Measurements from ENCODE around the gene MC5R.
"Not testable (repeated sequence)": the region's sequence is repeated elsewhere in the genome, so short reads cannot be mapped to it uniquely, and the experiment has no call there.

The MC5R gene

DNA sequence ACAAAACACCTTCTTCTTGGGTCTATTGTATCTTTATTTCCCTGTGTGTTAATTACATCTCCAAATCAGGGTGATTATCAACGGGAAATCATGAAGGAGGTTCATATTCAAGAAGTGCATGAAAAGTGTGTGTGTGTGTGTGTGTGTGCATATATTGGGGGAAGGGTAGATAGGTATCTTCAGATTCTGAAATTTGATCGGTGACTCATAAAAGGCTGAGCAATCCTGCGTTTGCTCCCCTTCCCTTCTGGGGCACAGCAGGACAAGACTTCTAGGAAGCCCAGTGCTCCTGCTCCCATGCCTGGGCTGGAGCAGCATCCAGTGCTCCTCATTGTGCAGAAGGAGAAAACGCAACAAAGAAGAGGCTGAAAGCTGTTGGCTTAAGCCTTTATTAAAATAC is 25.8 kb downstream of the MC5R start:
- DNase-seq (ENCODE audit: low read depth in 2 of 2) = no peak

DNA sequence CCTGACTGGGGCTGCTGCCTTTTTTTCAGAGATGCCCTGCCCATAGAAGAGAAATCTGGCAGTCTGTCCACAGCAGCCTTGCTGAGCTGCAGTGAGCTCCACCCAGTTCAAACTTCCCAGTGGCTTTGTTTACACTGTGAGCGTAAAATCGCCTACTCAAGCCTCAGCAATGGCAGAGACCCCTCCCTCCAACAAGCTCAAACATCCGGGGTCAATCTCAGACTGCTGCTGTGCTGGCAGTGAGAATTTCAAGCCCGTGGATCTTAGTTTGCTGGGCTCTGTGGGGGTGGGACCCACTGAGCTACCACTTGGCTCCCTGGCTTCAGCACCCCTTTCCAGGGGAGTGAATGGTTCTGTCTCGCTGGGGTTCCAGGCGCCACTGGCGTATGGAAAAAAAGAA is 38.9 kb downstream of the MC5R start:
- not testable (repeated sequence) for DNase-seq (ENCODE audit: low read depth in 2 of 2)

DNA sequence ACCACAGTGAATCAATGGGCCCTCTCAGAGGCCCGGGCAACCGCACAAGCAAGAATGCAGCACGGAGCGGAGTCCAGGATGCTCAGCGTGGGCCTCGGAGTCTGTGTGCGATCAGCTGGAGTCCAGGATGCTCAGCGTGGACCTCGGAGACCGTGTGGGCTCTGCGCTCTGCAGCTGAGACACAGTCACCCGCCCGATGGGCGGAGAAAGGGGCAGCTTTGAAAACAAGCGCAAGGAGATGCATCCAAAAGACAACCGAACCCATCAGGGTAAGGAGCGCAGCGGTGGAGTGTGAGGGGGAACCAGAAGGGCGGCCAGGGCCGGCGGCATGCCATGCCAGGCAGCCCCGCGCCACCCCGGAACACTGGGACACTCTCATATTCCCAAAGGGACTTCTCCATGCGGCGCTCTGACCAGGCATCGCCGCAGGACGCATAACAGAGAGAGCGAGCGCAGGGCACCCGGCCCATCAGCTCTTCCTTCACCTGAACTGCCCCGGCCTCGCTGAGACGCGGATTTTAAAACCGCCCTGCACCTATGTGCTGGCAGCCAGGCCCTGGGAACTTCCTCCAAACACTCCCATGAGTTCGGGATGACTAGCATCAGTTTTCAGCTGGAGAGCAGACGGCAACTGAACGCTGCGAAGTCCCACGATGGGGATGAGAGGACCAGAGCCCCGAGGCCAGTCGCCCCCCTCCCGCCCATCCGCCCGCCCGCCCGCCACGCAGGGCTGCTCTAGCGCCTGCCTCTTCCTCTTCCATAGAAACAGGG is 44.7 kb downstream of the MC5R start:
- DNase-seq (ENCODE audit: low read depth in 2 of 2) = no peak

DNA sequence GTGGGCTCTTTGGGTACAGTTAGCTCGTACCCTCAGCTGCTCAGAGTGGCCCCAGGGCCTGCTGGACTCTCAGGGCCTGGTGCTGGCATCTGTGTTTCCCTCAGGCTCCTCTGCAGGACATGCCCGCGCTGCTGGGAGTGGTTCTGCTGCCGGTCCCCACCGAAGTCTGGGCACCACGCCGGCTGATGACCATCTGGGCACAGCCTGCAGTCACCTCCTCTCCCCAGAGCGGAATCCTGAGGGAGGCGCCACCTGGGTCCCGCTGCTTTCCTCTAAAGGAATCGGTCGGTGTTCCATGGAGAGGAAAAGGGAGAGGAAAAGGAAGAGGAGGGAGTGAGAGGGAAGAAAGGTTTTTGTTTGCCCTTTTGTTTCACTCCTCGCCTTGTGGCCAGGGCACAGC is 47.8 kb downstream of the MC5R start:
- no peak for DNase-seq (ENCODE audit: low read depth in 2 of 2)

DNA sequence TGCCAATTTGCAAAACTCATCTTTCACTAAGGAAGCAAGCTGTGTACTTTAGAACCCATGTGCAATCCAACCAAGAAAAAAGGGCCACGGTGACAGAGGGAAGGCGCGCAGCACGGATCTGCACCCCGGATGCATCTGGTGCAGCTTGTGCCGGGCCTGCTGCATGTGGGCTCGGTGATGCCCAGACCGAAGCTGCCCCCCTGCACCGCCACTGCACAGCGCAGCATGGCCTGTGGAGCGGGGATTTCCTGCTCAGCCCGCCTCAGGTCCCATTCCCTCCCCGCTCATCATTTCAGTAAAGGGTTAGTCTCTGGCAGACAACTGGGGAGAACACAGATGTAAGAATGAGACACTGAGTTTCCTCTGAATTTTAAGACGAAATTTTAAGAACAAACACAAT is 48.4 kb downstream of the MC5R start:
- no peak for DNase-seq (ENCODE audit: low read depth in 2 of 2)

DNA sequence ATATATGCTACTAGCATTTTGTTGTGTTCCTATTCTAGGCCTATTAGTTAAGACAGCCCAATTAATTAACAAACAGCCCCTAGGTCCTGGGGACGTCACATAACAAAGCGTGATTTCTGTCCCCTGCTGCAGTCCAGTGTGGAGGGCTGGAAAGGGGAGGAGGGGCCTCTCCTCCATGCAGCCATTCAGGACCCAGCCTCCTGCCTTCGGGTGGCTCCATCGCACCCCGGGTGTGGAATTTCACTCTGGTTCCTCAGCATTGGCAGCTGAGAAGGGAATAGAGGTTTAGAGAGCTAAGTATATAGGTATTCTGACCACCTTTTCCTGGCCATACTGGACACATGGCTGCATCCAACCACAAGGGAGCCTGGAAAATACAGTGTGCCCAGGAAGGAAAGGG is 49.0 kb downstream of the MC5R start:
- no peak for DNase-seq (ENCODE audit: low read depth in 2 of 2)

DNA sequence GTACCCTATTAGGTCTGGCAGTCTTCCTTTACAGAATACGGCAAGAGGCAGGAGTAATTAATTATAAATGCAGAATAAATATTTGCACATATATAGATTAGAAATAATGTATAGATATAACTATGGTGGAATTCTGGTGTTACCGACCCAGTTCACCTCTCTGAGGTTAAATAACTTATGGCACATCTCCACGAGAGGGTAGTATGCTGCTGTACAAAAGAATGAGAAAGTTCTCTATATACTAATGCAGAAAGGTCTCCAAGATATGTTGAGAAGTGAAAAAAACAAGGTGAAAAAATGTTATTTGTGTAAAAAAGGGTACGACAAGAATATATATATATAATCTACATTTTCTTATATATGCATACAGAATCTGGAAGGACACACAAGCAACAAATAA is 50.6 kb downstream of the MC5R start:
- no peak for DNase-seq (ENCODE audit: low read depth in 2 of 2)

Measured in stimulated activated CD8-positive, alpha-beta memory T cell treated with anti-CD3 and anti-CD28 coated beads, Interleukin-7, amount 100 ng/mL, for 4 hours (primary cell).